SIG-M5 treated with dmso at 0.1 percent for 504 hours (cell line): ENCODE results near the gene NXN.
A peak's percentile ranks its signal among the peaks of the same experiment; 100 is the strongest.
"Not testable (repeated sequence)": the region's sequence is repeated elsewhere in the genome, so short reads cannot be mapped to it uniquely, and the experiment has no call there.

Experiments used
- DNase-seq: peaks from one replicate; lab custom pipeline; 2025; ENCODE audit not compliant: unreplicated experiment; lab: John Stamatoyannopoulos, UW

The NXN gene

GRCh38 chr17:896953-897661, 82.5 kb downstream of the NXN start:
- no peak for DNase-seq

- no peak for DNase-seq
Measured at GRCh38 chr17:896454-896853, 83.1 kb downstream of the NXN start.

GRCh38 chr17:892958-893357, 86.6 kb downstream of the NXN start:
- no peak for DNase-seq

GRCh38 chr17:888998-889441, 90.6 kb downstream of the NXN start:
- DNase-seq, result no peak

GRCh38 chr17:887551-888209, 91.9 kb downstream of the NXN start:
- no peak for DNase-seq

GRCh38 chr17:885971-886571, 93.5 kb downstream of the NXN start:
- DNase-seq, result no peak

GRCh38 chr17:883586-883962, 96.0 kb downstream of the NXN start:
- DNase-seq, result no peak

GRCh38 chr17:882827-883585, 96.6 kb downstream of the NXN start:
- no peak for DNase-seq

GRCh38 chr17:881778-882177, 97.8 kb downstream of the NXN start:
- no peak for DNase-seq

GRCh38 chr17:880443-881269, 98.9 kb downstream of the NXN start:
- DNase-seq, result no peak

- DNase-seq, result peak; percentile 41
Measured at GRCh38 chr17:879546-880442, 99.8 kb downstream of the NXN start.

- no peak for DNase-seq
Measured at GRCh38 chr17:877630-878029, 101.9 kb downstream of the NXN start.

- no peak for DNase-seq
Measured at GRCh38 chr17:876272-876671, 103.3 kb downstream of the NXN start.

GRCh38 chr17:874590-874989, 105.0 kb downstream of the NXN start:
- not testable (repeated sequence) for DNase-seq

- no peak for DNase-seq
Measured at GRCh38 chr17:872855-873254, 106.7 kb downstream of the NXN start.

- DNase-seq, result no peak
Measured at GRCh38 chr17:871751-872519, 107.6 kb downstream of the NXN start.

- DNase-seq, result no peak
Measured at GRCh38 chr17:869567-870525, 109.7 kb downstream of the NXN start.

GRCh38 chr17:869086-869485, 110.5 kb downstream of the NXN start:
- no peak for DNase-seq
